Liver (tissue), 9 donors: ENCODE data around the gene ARHGEF16. TPM values are rescaled to one million over a fixed set of nuclear protein-coding genes. Genes with fewer than 3 reads are reported as not detected.

Experiments used
- DNase-seq: peaks from one replicate; pipeline ENCODE4 v3.0.0-alpha.2; 2017; ENCODE audit warnings: low spot score
- H3K27ac ChIP-seq, 2 donors: one replicate each; pipeline ENCODE4 v1.7.0; 2013; ENCODE audit warnings: inconsistent platforms in 2 of 2, low read length in 2 of 2, control low read depth in 1 of 2, low read depth in 1 of 2, mild to moderate bottlenecking in 1 of 2
- H3K27me3 ChIP-seq, 4 donors: one replicate each; pipeline versions ENCODE4 v1.6.1 to v1.7.0; 2013; ENCODE audit warnings: low read length in 3 of 4, inconsistent platforms in 1 of 4, mild to moderate bottlenecking in 1 of 4, moderate library complexity in 1 of 4; ENCODE audit not compliant: control insufficient read depth in 4 of 4, insufficient read depth in 4 of 4
- H3K36me3 ChIP-seq, 4 donors: one replicate each; pipeline versions ENCODE4 v1.6.1 to v1.7.0; 2013; ENCODE audit warnings: low read length in 3 of 4, mild to moderate bottlenecking in 3 of 4, low read depth in 1 of 4, moderate library complexity in 1 of 4; ENCODE audit not compliant: control insufficient read depth in 4 of 4, insufficient read depth in 3 of 4
- H3K4me1 ChIP-seq, 4 donors: one replicate each; pipeline versions ENCODE4 v1.6.1 to v1.7.0; 2013; ENCODE audit warnings: low read length in 3 of 4, mild to moderate bottlenecking in 3 of 4, moderate library complexity in 1 of 4; ENCODE audit not compliant: control insufficient read depth in 4 of 4, insufficient read depth in 4 of 4
- H3K4me3 ChIP-seq, 3 donors: one replicate each; pipeline versions ENCODE4 v1.6.1 to v1.7.0; 2013; ENCODE audit warnings: low read length in 3 of 3, control low read depth in 1 of 3, low read depth in 1 of 3, mild to moderate bottlenecking in 1 of 3
- H3K9ac ChIP-seq, 2 donors: one replicate each; pipeline ENCODE4 v1.7.0; 2013; ENCODE audit warnings: low read length in 2 of 2, mild to moderate bottlenecking in 2 of 2, moderate library complexity in 2 of 2, control low read depth in 1 of 2, low read depth in 1 of 2
- H3K9me3 ChIP-seq, 4 donors: one replicate each; pipeline versions ENCODE4 v1.6.1 to v1.7.0; 2013; ENCODE audit warnings: low read length in 3 of 4; ENCODE audit not compliant: control insufficient read depth in 4 of 4
- EGR1 ChIP-seq, 2 donors: IDR thresholded peaks; 2 replicates each; pipeline ENCODE4 v1.6.1; 2016 to 2018; ENCODE audit warnings: antibody characterized with exemption in 2 of 2, low read depth in 2 of 2
- GABPA ChIP-seq, 2 donors: IDR thresholded peaks in 1 of 2; conservative IDR thresholded peaks in 1 of 2; 2 replicates each; pipeline ENCODE4 v1.6.1; 2016; ENCODE audit warnings: antibody characterized with exemption in 2 of 2, mild to moderate bottlenecking in 1 of 2, moderate library complexity in 1 of 2
- HNF4A ChIP-seq, 2 donors: conservative IDR thresholded peaks; 2 replicates each; pipeline ENCODE4 v1.6.1; 2016; ENCODE audit warnings: antibody characterized with exemption in 2 of 2, mild to moderate bottlenecking in 2 of 2
- JUND ChIP-seq, 2 donors: IDR thresholded peaks; 2 replicates each; pipeline ENCODE4 v1.6.1; 2016; ENCODE audit warnings: antibody characterized with exemption in 2 of 2
- NR2F2 ChIP-seq: IDR thresholded peaks from 2 replicates; pipeline ENCODE4 v1.6.1; 2016; ENCODE audit warnings: antibody characterized with exemption
- RXRA ChIP-seq, 2 donors: IDR thresholded peaks; 2 replicates each; pipeline ENCODE4 v1.6.1; 2017 to 2018; ENCODE audit warnings: antibody characterized with exemption in 2 of 2, mild to moderate bottlenecking in 1 of 2
- SP1 ChIP-seq: IDR thresholded peaks from 2 replicates; pipeline ENCODE4 v1.6.1; 2018; ENCODE audit warnings: antibody characterized with exemption, mild to moderate bottlenecking
- TAF1 ChIP-seq: conservative IDR thresholded peaks from 2 replicates; pipeline ENCODE4 v1.6.1; 2016; ENCODE audit warnings: antibody characterized with exemption, mild to moderate bottlenecking
- YY1 ChIP-seq: IDR thresholded peaks from 2 replicates; pipeline ENCODE4 v1.6.1; 2016; ENCODE audit warnings: antibody characterized with exemption, mild to moderate bottlenecking
- WGBS: extraction: QIAGEN DNeasy Blood & Tissue Kit; methylation state at CpG from one replicate; pipeline ENCODE4 v1.1.7; 2013; 5-methylcytosine and 5-hydroxymethylcytosine counted together
- polyA plus RNA-seq, 2 donors: library from polyadenylated mRNA; stranded (reverse) in 1 of 2; unstranded in 1 of 2; fragments of 200-250 nt in 1 of 2; fragments of >200 nt in 1 of 2; fragmentation: Nextera tagmentation in 1 of 2; extraction: Ambion mirVana in 1 of 2; gene quantifications; one replicate each; pipeline versions ENCODE4 v1.2.1 to v1.2.3, GENCODE V29; 2013 to 2015
- total RNA-seq, 2 donors: library from RNA; depleted of rRNA; stranded (reverse); fragments of >200 nt; gene quantifications; one replicate each; pipeline ENCODE4 v1.2.3, GENCODE V29; 2014
- TF ChIP-seq, protein P1 (sequence below): IDR thresholded peaks from 2 replicates; pipeline ENCODE4 v1.6.1; 2016; ENCODE audit warnings: antibody characterized with exemption
- TF ChIP-seq, protein P2 (sequence below): IDR thresholded peaks from 2 replicates; pipeline ENCODE4 v1.6.1; 2016; ENCODE audit warnings: antibody characterized with exemption
- TF ChIP-seq, protein P3 (sequence below): IDR thresholded peaks from 2 replicates; pipeline ENCODE4 v1.6.1; 2016; ENCODE audit warnings: antibody characterized with exemption, mild to moderate bottlenecking
- TF ChIP-seq, protein P4 (sequence below): fragments of 150-350 bp; IDR thresholded peaks from 2 replicates; pipeline ENCODE4 v1.5.1; 2017; ENCODE audit warnings: improper control_type of control experiment, low read depth, low read length; ENCODE audit not compliant: missing input control
- TF ChIP-seq, protein P5 (sequence below): IDR thresholded peaks from 2 replicates; pipeline ENCODE4 v1.6.1; 2016; ENCODE audit warnings: antibody characterized with exemption
- donor health status: healthy.
- donor health status: healthy.
- donor health status: healthy.
- donor health status: healthy.
- donor health status: healthy.

The ARHGEF16 gene
- total and polyA plus RNA-seq, 4 donors: 0.65 to 5.6 (median 2.8) TPM

DNA sequence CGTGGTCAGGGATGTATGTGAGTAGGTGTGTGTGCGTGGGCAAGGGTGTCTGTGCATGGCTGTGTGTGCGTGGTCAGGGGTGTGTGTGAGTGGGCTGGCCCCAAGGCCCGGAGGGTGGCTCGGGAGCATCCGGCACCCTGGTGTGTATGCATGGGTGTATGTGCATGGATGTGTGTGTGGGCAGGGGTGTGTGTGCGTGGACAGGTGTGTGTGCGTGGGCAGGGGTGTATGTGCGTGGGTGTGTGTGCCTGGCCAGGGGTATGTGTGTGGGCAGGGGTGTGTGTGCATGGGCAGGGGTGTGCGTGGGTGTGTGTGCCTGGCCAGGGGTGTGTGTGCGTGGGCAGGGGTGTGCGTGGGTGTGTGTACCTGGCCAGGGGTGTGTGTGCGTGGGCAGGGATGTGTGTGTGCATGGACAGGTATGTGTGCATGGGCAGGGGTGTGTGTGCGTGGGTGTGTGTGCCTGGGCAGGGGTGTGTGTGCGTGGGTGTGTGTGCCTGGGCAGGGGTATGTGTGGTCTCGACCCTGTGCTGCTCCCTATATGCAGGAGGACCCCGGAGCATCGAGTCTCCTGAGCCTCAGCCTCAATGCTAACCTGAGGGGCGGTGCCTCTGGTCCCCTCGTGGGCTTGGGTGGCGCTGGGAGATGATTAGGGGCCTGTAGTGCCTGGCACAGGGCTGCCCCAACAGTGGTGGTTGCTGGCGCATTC lies 16.3 kb downstream of the ARHGEF16 start:
- TF ChIP-seq, protein P1, sequence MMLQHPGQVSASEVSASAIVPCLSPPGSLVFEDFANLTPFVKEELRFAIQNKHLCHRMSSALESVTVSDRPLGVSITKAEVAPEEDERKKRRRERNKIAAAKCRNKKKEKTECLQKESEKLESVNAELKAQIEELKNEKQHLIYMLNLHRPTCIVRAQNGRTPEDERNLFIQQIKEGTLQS: no peak
- TF ChIP-seq NR2F2 (no peak), EGR1 (IDR thresholded peaks at IDR 0.05; ENCODE audit: low read depth in 2 of 2) (no peak), HNF4A (conservative IDR thresholded peaks at IDR 0.05) (no peak), GABPA (IDR thresholded peaks at IDR 0.05 in 1 of 2, conservative IDR thresholded peaks at IDR 0.05 in 1 of 2) (no peak), SP1 (no peak), YY1 (no peak), RXRA (IDR thresholded peaks at IDR 0.05) (no peak), TAF1 (no peak), JUND (IDR thresholded peaks at IDR 0.05) (no peak)
- TF ChIP-seq, protein P2, sequence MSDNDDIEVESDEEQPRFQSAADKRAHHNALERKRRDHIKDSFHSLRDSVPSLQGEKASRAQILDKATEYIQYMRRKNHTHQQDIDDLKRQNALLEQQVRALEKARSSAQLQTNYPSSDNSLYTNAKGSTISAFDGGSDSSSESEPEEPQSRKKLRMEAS: no peak
- TF ChIP-seq, protein P3, sequence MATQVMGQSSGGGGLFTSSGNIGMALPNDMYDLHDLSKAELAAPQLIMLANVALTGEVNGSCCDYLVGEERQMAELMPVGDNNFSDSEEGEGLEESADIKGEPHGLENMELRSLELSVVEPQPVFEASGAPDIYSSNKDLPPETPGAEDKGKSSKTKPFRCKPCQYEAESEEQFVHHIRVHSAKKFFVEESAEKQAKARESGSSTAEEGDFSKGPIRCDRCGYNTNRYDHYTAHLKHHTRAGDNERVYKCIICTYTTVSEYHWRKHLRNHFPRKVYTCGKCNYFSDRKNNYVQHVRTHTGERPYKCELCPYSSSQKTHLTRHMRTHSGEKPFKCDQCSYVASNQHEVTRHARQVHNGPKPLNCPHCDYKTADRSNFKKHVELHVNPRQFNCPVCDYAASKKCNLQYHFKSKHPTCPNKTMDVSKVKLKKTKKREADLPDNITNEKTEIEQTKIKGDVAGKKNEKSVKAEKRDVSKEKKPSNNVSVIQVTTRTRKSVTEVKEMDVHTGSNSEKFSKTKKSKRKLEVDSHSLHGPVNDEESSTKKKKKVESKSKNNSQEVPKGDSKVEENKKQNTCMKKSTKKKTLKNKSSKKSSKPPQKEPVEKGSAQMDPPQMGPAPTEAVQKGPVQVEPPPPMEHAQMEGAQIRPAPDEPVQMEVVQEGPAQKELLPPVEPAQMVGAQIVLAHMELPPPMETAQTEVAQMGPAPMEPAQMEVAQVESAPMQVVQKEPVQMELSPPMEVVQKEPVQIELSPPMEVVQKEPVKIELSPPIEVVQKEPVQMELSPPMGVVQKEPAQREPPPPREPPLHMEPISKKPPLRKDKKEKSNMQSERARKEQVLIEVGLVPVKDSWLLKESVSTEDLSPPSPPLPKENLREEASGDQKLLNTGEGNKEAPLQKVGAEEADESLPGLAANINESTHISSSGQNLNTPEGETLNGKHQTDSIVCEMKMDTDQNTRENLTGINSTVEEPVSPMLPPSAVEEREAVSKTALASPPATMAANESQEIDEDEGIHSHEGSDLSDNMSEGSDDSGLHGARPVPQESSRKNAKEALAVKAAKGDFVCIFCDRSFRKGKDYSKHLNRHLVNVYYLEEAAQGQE: no peak
- TF ChIP-seq, protein P4, sequence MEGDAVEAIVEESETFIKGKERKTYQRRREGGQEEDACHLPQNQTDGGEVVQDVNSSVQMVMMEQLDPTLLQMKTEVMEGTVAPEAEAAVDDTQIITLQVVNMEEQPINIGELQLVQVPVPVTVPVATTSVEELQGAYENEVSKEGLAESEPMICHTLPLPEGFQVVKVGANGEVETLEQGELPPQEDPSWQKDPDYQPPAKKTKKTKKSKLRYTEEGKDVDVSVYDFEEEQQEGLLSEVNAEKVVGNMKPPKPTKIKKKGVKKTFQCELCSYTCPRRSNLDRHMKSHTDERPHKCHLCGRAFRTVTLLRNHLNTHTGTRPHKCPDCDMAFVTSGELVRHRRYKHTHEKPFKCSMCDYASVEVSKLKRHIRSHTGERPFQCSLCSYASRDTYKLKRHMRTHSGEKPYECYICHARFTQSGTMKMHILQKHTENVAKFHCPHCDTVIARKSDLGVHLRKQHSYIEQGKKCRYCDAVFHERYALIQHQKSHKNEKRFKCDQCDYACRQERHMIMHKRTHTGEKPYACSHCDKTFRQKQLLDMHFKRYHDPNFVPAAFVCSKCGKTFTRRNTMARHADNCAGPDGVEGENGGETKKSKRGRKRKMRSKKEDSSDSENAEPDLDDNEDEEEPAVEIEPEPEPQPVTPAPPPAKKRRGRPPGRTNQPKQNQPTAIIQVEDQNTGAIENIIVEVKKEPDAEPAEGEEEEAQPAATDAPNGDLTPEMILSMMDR: no peak
- TF ChIP-seq, protein P5, sequence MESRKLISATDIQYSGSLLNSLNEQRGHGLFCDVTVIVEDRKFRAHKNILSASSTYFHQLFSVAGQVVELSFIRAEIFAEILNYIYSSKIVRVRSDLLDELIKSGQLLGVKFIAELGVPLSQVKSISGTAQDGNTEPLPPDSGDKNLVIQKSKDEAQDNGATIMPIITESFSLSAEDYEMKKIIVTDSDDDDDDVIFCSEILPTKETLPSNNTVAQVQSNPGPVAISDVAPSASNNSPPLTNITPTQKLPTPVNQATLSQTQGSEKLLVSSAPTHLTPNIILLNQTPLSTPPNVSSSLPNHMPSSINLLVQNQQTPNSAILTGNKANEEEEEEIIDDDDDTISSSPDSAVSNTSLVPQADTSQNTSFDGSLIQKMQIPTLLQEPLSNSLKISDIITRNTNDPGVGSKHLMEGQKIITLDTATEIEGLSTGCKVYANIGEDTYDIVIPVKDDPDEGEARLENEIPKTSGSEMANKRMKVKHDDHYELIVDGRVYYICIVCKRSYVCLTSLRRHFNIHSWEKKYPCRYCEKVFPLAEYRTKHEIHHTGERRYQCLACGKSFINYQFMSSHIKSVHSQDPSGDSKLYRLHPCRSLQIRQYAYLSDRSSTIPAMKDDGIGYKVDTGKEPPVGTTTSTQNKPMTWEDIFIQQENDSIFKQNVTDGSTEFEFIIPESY: no peak
- no peaks in the 10 kb centered on the region for H3K9me3 ChIP-seq
- 91% methylated on average over 22 of the region's 22 CpGs for WGBS
- no peaks in the 10 kb centered on the region for H3K27me3 ChIP-seq
- no peak for DNase-seq
- no peaks in the 10 kb centered on the region for H3K36me3 ChIP-seq
- H3K9ac ChIP-seq: no peak overlapping the region
- no peaks in the 10 kb centered on the region for H3K4me1 ChIP-seq
- H3K27ac ChIP-seq: no peak overlapping the region
- no peak overlapping the region for H3K4me3 ChIP-seq
